OCI-LY3 (cell line): Measurements from ENCODE around the gene CXorf49.
A peak's percentile ranks its signal among the peaks of the same experiment; 100 is the strongest.
"Not testable (repeated sequence)": the region's sequence is repeated elsewhere in the genome, so short reads cannot be mapped to it uniquely, and the experiment has no call there.

Experiments
- H2AFZ ChIP-seq: fragments of 200-600, 300-600 bp; shearing (Covaris generic); 2 replicates; pipeline ENCODE4 v1.6.0; 2014; ENCODE audit warnings: antibody characterized with exemption, low read depth, low read length
- H3K27ac ChIP-seq: fragments of 200-600, 300-600 bp; sonication (generic); 2 replicates; pipeline ENCODE4 v1.5.1; 2014; ENCODE audit warnings: mild to moderate bottlenecking, low read length, moderate library complexity, mixed read lengths
- H3K27me3 ChIP-seq: fragments of 200-600, 300-600 bp; sonication (generic); 2 replicates; pipeline ENCODE4 v1.6.1; 2014; ENCODE audit warnings: low read depth, low read length, mixed read lengths
- H3K36me3 ChIP-seq: fragments of 200-600, 300-600 bp; sonication (generic); replicated peaks from 2 replicates; pipeline ENCODE3; 2014; ENCODE audit warnings: low read depth, low read length, mixed read lengths
- H3K4me1 ChIP-seq: fragments of 300-600, 200-600 bp; sonication (generic); 2 replicates; pipeline ENCODE4 v1.6.1; 2014; ENCODE audit warnings: low read length, mixed read lengths
- H3K4me2 ChIP-seq: fragments of 200-600, 300-600 bp; sonication (generic); 2 replicates; pipeline ENCODE4 v1.6.1; 2014; ENCODE audit warnings: low read length, mixed read lengths
- H3K4me3 ChIP-seq: fragments of 300-600, 200-600 bp; sonication (generic); 2 replicates; pipeline ENCODE4 v1.5.1; 2014; ENCODE audit warnings: antibody characterized with exemption, mild to moderate bottlenecking, low read length, moderate library complexity
- H3K79me2 ChIP-seq: fragments of 300-600, 200-600 bp; shearing (Covaris generic); 2 replicates; pipeline ENCODE4 v1.6.1; 2014; ENCODE audit warnings: mild to moderate bottlenecking, low read length, mixed read lengths
- H3K9ac ChIP-seq: fragments of 300-600, 200-600 bp; shearing (Covaris generic); 2 replicates; pipeline ENCODE4 v1.6.0; 2014; ENCODE audit warnings: mild to moderate bottlenecking, low read length, moderate library complexity
- H3K9me3 ChIP-seq: fragments of 200-600, 300-600 bp; shearing (Covaris generic); 2 replicates; pipeline ENCODE4 v1.6.1; 2014; ENCODE audit warnings: low read length, mixed read lengths; ENCODE audit not compliant: insufficient read depth
- H4K20me1 ChIP-seq: fragments of 200-600, 300-600 bp; sonication (generic); 2 replicates; pipeline ENCODE4 v1.6.1; 2016; ENCODE audit warnings: low read length, mixed read lengths; ENCODE audit not compliant: insufficient read depth
- EZH2phosphoT487 ChIP-seq: fragments of 200-600 bp; shearing (Covaris generic); IDR thresholded peaks from 2 replicates; pipeline ENCODE4 v1.6.1; 2018; ENCODE audit warnings: antibody characterized with exemption, mixed run types, low read depth
- TF ChIP-seq, protein P1 (sequence below): fragments of 200-600, 300-600 bp; sonication (generic); IDR thresholded peaks from 2 replicates; pipeline ENCODE4 v1.5.1; 2014; ENCODE audit warnings: antibody characterized with exemption, low read length, low read depth

CXorf49 gene

GRCh38 chrX:71679575-71680207, 38.4 kb downstream of the CXorf49 start:
- H3K27me3 ChIP-seq = no peaks in the 10 kb centered on the region
- H4K20me1 ChIP-seq = no peaks in the 10 kb centered on the region
- TF ChIP-seq, protein P1, sequence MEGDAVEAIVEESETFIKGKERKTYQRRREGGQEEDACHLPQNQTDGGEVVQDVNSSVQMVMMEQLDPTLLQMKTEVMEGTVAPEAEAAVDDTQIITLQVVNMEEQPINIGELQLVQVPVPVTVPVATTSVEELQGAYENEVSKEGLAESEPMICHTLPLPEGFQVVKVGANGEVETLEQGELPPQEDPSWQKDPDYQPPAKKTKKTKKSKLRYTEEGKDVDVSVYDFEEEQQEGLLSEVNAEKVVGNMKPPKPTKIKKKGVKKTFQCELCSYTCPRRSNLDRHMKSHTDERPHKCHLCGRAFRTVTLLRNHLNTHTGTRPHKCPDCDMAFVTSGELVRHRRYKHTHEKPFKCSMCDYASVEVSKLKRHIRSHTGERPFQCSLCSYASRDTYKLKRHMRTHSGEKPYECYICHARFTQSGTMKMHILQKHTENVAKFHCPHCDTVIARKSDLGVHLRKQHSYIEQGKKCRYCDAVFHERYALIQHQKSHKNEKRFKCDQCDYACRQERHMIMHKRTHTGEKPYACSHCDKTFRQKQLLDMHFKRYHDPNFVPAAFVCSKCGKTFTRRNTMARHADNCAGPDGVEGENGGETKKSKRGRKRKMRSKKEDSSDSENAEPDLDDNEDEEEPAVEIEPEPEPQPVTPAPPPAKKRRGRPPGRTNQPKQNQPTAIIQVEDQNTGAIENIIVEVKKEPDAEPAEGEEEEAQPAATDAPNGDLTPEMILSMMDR = no peak
- TF ChIP-seq EZH2phosphoT487 = no peak
- H3K79me2 ChIP-seq = no peaks in the 10 kb centered on the region
- H3K4me2 ChIP-seq = no peak overlapping the region; the same call in 1 of the 2 replicates
- peak overlapping the region; percentile 20; the same call in 1 of the 2 replicates for H3K9ac ChIP-seq
- no peaks in the 10 kb centered on the region for H3K9me3 ChIP-seq
- no peaks in the 10 kb centered on the region for H3K36me3 ChIP-seq
- no peak overlapping the region for H3K4me3 ChIP-seq
- peaks cover 16% of the 10 kb centered on the region for H3K4me1 ChIP-seq
- peak overlapping the region; percentile 65; the same call in 1 of the 2 replicates for H2AFZ ChIP-seq
- peak overlapping the region; percentile 46; the same call in 1 of the 2 replicates for H3K27ac ChIP-seq

- H3K36me3 ChIP-seq, H3K9ac ChIP-seq, H3K4me3 ChIP-seq, H2AFZ ChIP-seq, H3K4me2 ChIP-seq, H3K79me2 ChIP-seq, H3K9me3 ChIP-seq, H3K27ac ChIP-seq, H3K27me3 ChIP-seq, H4K20me1 ChIP-seq: not testable (repeated sequence)
- H3K4me1 ChIP-seq = peaks cover 21% of the 10 kb centered on the region
Observed at GRCh38 chrX:71677195-71677594, 40.9 kb downstream of the CXorf49 start.

- not testable (repeated sequence) for H2AFZ ChIP-seq, H3K4me3 ChIP-seq, H3K79me2 ChIP-seq, H4K20me1 ChIP-seq, H3K36me3 ChIP-seq, H3K27ac ChIP-seq, H3K9me3 ChIP-seq, H3K9ac ChIP-seq, H3K4me2 ChIP-seq, H3K27me3 ChIP-seq
- H3K4me1 ChIP-seq = peaks cover 30% of the 10 kb centered on the region
Observed at GRCh38 chrX:71676068-71676795, 41.9 kb downstream of the CXorf49 start.

DNA sequence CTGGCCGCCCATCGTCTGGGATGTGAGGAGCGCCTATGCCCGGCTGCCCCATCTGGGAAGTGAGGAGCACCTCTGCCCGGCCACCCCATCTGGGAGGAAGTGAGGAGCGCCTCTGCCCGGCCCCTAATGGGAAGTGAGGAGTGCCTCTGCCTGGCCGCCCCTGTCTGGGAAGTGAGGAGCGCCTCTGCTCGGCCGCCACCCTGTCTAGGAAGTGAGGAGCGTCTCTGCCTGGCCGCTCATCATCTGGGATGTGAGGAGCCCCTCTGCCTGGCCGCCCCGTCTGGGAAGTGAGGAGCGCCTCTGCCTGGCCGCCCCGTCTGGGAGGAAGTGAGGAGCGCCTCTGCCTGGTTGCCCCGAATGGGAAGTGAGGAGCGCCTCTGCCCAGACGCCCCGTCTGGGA, 42.4 kb downstream of the CXorf49 start:
- not testable (repeated sequence) for H3K27ac ChIP-seq

DNA sequence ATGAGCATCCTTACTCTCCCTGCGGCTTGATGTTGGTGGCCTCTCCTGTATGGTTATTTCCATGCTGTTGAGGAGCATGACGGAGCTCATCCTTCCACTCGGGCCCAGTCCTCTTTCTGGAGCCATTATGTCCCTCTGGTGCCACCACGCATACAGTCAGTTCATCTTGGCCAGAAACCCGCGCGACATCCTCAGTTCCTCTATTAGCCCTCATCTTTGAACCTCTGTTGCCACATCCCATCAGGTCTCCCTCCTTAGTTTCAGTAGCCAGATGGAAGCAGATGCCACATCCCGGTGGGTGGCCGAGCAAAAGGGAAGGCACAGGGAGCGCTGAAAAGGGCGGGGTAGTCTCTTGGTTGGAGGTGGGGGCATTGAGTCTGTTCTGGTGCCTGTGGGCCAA, 46.1 kb downstream of the CXorf49 start:
- Histone ChIP-seq H3K4me3 (0 out of 2 replicates have a peak overlapping the region, but pooled peaks have one; percentile 29), H2AFZ (no peak overlapping the region), H3K4me1 (peaks cover 40% of the 10 kb centered on the region), H4K20me1 (no peaks in the 10 kb centered on the region), H3K27ac (peak overlapping the region; percentile 97), H3K27me3 (no peaks in the 10 kb centered on the region), H3K79me2 (no peaks in the 10 kb centered on the region), H3K36me3 (no peaks in the 10 kb centered on the region), H3K4me2 (peak overlapping the region; percentile 63), H3K9ac (peak overlapping the region; percentile 84; the same call in 1 of the 2 replicates), H3K9me3 (no peaks in the 10 kb centered on the region)
- TF ChIP-seq EZH2phosphoT487 = no peak
- TF ChIP-seq, protein P1 = no peak

More for the DNA sequence above, 42.4 kb downstream of the CXorf49 start:
- not testable (repeated sequence) for H3K4me2 ChIP-seq, H4K20me1 ChIP-seq, H3K9me3 ChIP-seq, H3K36me3 ChIP-seq, H3K79me2 ChIP-seq, H3K9ac ChIP-seq, H3K4me3 ChIP-seq, H3K27me3 ChIP-seq, H2AFZ ChIP-seq
- H3K4me1 ChIP-seq = peaks cover 36% of the 10 kb centered on the region
